ENCODE data around the gene ZBTB11.
"Not testable (repeated sequence)": the region's sequence is repeated elsewhere in the genome, so short reads cannot be mapped to it uniquely, and the experiment has no call there.

ZBTB11 gene

DNA sequence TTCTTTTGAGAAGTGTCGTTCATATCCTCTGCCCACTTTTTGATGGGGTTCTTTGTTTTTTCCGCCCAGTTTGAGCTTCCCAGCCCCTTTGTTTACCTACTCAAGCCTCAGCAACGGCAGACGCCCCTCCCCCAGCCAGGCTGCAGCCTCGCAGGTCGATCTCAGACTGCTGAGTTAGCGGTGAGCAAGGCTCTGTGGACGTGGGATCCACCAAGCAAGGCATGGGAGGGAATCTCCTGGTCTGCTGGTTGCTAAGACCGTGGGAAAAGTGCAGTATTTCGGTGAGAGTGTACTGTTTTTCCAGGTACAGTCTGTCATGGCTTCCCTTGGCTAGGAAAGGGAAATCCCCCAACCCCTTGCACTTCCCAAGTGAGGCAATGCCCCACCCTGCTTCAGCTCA is 71.5 kb downstream of the ZBTB11 start:
- not testable (repeated sequence) for DNase-seq

DNA sequence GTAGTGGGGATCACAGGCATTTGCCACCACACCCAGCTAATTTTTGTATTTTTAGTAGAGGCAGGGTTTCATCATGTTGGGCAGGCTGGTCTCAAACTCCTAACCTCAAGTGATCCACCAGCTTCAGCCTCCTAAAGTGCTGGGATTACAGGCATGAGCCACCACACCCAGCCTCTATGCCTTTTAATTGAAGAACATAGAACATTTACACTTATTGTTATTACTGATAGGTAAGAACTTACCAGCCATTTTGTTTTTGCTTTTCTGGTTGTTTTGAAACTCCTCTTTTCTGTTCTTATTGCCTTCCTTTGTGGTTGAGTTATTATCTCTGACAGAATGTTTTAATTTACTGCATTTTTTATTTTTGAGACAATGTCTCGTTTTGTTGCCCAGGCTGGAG is 73.7 kb downstream of the ZBTB11 start:
- no peak for DNase-seq

DNA sequence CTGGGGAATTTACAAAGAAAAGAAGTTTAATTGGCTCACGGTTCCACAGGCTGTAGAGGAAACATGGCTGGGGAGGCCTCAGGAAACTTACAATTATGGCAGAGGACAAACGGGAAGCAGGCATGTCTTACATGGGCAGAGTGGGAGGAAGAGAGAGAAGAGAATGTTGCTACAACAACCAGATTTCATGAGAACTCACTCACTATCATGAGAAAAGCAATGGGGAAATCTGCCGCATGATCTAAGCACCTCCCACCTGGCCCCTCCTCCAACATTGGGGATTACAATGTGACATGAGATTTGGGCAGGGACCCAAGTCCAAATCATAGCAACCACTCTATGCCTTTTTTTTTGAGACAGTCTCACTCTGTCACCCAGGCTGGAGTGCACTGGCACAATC is 74.2 kb downstream of the ZBTB11 start:
- DNase-seq, result no peak
